GM23338 (cell line): ENCODE data around the gene TRIML1. TPM values are rescaled to one million over a fixed set of nuclear protein-coding genes. Genes with fewer than 3 reads are reported as not detected.
A peak's percentile ranks its signal among the peaks of the same experiment; 100 is the strongest.

Source experiments
- ATAC-seq: fragments of 200-7000 bp; cut with Tn5 transposase; 3 replicates; pipeline ENCODE4 v1.9.1; 2020
- DNase-seq: peaks from one replicate; pipeline ENCODE4 v3.0.0-alpha.2; 2015; ENCODE audit warnings: low spot score
- H2AFZ ChIP-seq: fragments of 200-600 bp; sonication (generic); 2 replicates; pipeline ENCODE4 v1.8.0; 2016; ENCODE audit warnings: antibody characterized with exemption, mild to moderate bottlenecking, moderate library complexity
- H3F3A ChIP-seq: fragments of 200-600 bp; sonication (generic); replicated peaks from 2 replicates; pipeline ENCODE4 v1.8.0; 2017; ENCODE audit warnings: antibody characterized with exemption, mixed run types, low read depth
- H3K27ac ChIP-seq: fragments of 200-600 bp; sonication (generic); 2 replicates; pipeline ENCODE4 v1.6.1; 2016; ENCODE audit warnings: low read depth
- H3K27me3 ChIP-seq: fragments of 200-600 bp; sonication (generic); 2 replicates; pipeline ENCODE4 v1.8.0; 2016; ENCODE audit warnings: mild to moderate bottlenecking, mixed run types, moderate library complexity; ENCODE audit not compliant: insufficient read depth
- H3K36me3 ChIP-seq: fragments of 200-600 bp; sonication (generic); 2 replicates; pipeline ENCODE4 v1.8.0; 2016; ENCODE audit warnings: mild to moderate bottlenecking; ENCODE audit not compliant: insufficient read depth
- H3K4me1 ChIP-seq: fragments of 200-600 bp; sonication (generic); 2 replicates; pipeline ENCODE4 v1.8.0; 2016; ENCODE audit warnings: mild to moderate bottlenecking, moderate library complexity; ENCODE audit not compliant: insufficient read depth
- H3K4me2 ChIP-seq: fragments of 200-600 bp; sonication (generic); 2 replicates; pipeline ENCODE4 v1.7.1; 2017; ENCODE audit warnings: mixed run types
- H3K4me3 ChIP-seq: fragments of 200-600 bp; sonication (generic); 2 replicates; pipeline ENCODE4 v1.6.1; 2016; ENCODE audit warnings: mixed run types
- H3K79me2 ChIP-seq: fragments of 200-600 bp; sonication (generic); replicated peaks from 2 replicates; pipeline ENCODE4 v1.8.0; 2017; ENCODE audit warnings: mild to moderate bottlenecking; ENCODE audit not compliant: insufficient read depth
- H3K9me2 ChIP-seq: fragments of 200-600 bp; sonication (generic); 2 replicates; pipeline ENCODE4 v1.8.0; 2017; ENCODE audit not compliant: insufficient read depth
- H4K20me1 ChIP-seq: fragments of 200-600 bp; sonication (generic); replicated peaks from 2 replicates; pipeline ENCODE4 v1.8.0; 2017; ENCODE audit warnings: mild to moderate bottlenecking; ENCODE audit not compliant: insufficient read depth
- H3K27ac Mint-ChIP-seq: 2 replicates; pipeline ENCODE4 v1.8.0; 2020; ENCODE audit warnings: inconsistent platforms, mild to moderate bottlenecking, moderate library complexity, mixed read lengths
- H3K27me3 Mint-ChIP-seq: 3 replicates; pipeline ENCODE4 v1.8.0; 2022; ENCODE audit warnings: low read depth, mild to moderate bottlenecking, moderate library complexity, mixed read lengths, inconsistent platforms; ENCODE audit not compliant: insufficient read depth, poor library complexity
- H3K36me3 Mint-ChIP-seq: 3 replicates; pipeline ENCODE4 v1.8.0; 2021; ENCODE audit warnings: low read depth, mild to moderate bottlenecking, inconsistent platforms, moderate library complexity, mixed read lengths
- H3K4me1 Mint-ChIP-seq: 3 replicates; pipeline ENCODE4 v1.8.0; 2020; ENCODE audit warnings: mild to moderate bottlenecking, inconsistent platforms, mixed read lengths
- H3K4me3 Mint-ChIP-seq: 3 replicates; pipeline ENCODE4 v1.8.0; 2021; ENCODE audit warnings: moderate library complexity, mild to moderate bottlenecking, inconsistent platforms, mixed read lengths
- H3K9me3 Mint-ChIP-seq: 3 replicates; pipeline ENCODE4 v1.8.0; 2020; ENCODE audit warnings: moderate library complexity, mild to moderate bottlenecking, inconsistent platforms, mixed read lengths
- CREB1 ChIP-seq: fragments of 250-450 bp; sonication (Bioruptor Pico); IDR thresholded peaks from 2 replicates; pipeline ENCODE4 v1.5.0; 2020; ENCODE audit warnings: low read depth, mild to moderate bottlenecking, moderate library complexity
- EZH2 ChIP-seq: fragments of 200-600 bp; sonication (generic); IDR thresholded peaks from one replicate; pipeline ENCODE4 v1.8.0; 2017; ENCODE audit warnings: antibody characterized with exemption, mild to moderate bottlenecking, low read depth; ENCODE audit not compliant: unreplicated experiment
- EZH2phosphoT487 ChIP-seq: fragments of 200-600 bp; sonication (generic); IDR thresholded peaks from one replicate; pipeline ENCODE4 v1.8.1; 2018; ENCODE audit warnings: antibody characterized with exemption; ENCODE audit not compliant: unreplicated experiment
- JUNB ChIP-seq: IDR thresholded peaks from one replicate; pipeline ENCODE4 v1.6.1; 2016; ENCODE audit warnings: antibody characterized with exemption; ENCODE audit not compliant: unreplicated experiment
- NANOG ChIP-seq: IDR thresholded peaks from 2 replicates; pipeline ENCODE4 v1.6.1; 2016; ENCODE audit warnings: antibody characterized with exemption, borderline replicate concordance
- POLR2AphosphoS5 ChIP-seq: IDR thresholded peaks from 2 replicates; pipeline ENCODE4 v1.6.1; 2016; ENCODE audit warnings: antibody characterized with exemption, low read depth
- STAT1 ChIP-seq: IDR thresholded peaks from one replicate; pipeline ENCODE4 v1.6.1; 2016; ENCODE audit warnings: antibody characterized with exemption; ENCODE audit not compliant: unreplicated experiment
- ZNF114 ChIP-seq: fragments of 250-450 bp; sonication (Bioruptor Pico); IDR thresholded peaks from 2 replicates; pipeline ENCODE4 v1.5.0; 2020; ENCODE audit warnings: mild to moderate bottlenecking, moderate library complexity
- ZNF331 ChIP-seq: fragments of 250-450 bp; sonication (Bioruptor Pico); IDR thresholded peaks from 2 replicates; pipeline ENCODE4 v1.5.0; 2020; ENCODE audit warnings: low read depth, mild to moderate bottlenecking, moderate library complexity
- polyA plus RNA-seq: library from polyadenylated mRNA; unstranded; fragments of >200 nt; fragmentation: Nextera tagmentation; extraction: Ambion mirVana; gene quantifications from 2 replicates; pipeline ENCODE4 v1.2.1, GENCODE V29; 2016
- total RNA-seq: library from RNA; depleted of rRNA; stranded (reverse); fragments of >200 nt; shearing (Covaris generic); gene quantifications from 2 replicates; pipeline ENCODE4 v1.2.3, GENCODE V29; 2014
- TF ChIP-seq, protein P1 (sequence below): fragments of 250-450 bp; sonication (Bioruptor Pico); IDR thresholded peaks from 2 replicates; pipeline ENCODE4 v1.5.0; 2020; ENCODE audit warnings: mild to moderate bottlenecking, moderate library complexity
- TF ChIP-seq, protein P2 (sequence below), 2 experiments: fragments of 200-600 bp in 1 of 2; sonication (generic) in 1 of 2; conservative IDR thresholded peaks; 2 replicates each; pipeline versions ENCODE4 v1.5.1 to v1.6.1; 2016 to 2017; ENCODE audit warnings: antibody characterized with exemption in 2 of 2, low read depth in 2 of 2, mild to moderate bottlenecking in 2 of 2, moderate library complexity in 1 of 2
- TF ChIP-seq, protein P3 (sequence below): IDR thresholded peaks from one replicate; pipeline ENCODE4 v1.6.1; 2018; ENCODE audit warnings: antibody characterized with exemption; ENCODE audit not compliant: unreplicated experiment
- TF ChIP-seq, protein P4 (sequence below): IDR thresholded peaks from 2 replicates; pipeline ENCODE4 v1.6.1; 2016; ENCODE audit warnings: antibody characterized with exemption

Gene TRIML1
- total and polyA plus RNA-seq, 2 experiments from 2014 or later, result not detected

DNA sequence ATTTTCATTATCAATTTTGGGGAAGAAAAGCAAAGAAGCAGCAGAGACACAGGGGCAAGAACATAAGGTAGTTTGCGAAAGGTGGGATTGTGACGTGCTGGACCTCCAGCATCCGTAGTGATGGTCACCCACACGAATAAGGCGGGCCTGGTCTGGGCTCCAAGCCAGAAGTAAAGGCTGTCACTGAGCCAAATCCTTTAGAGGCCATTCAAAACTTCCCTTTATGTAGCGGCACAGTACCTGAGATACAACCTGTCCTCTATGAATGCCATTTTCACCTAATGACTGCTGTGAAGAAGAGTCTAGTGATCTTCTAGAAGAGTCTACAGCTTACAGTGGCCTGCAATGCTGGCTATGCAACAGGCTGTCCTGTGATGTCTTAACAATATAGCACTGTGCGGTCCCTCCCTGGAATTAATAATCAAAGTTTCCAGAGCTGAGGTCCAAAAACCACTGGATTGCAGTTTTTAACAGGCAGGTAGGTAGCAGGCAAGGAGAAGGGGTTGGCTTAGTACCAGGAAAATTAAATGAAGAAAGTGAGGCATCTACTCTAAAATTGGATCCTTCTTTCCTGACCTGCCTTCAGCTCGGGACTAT is 56.2 kb downstream of the TRIML1 start:
- H3K36me3 Mint-ChIP-seq, result peaks cover 13% of the 10 kb centered on the region
- H3K27ac Mint-ChIP-seq, result no peak overlapping the region
- H3K27me3 ChIP-seq, result no peaks in the 10 kb centered on the region
- no peak overlapping the region for H3K4me2 ChIP-seq
- H2AFZ ChIP-seq, result peak overlapping the region; percentile 81; the same call in 1 of the 2 replicates
- H3K9me3 Mint-ChIP-seq, result peaks cover 18% of the 10 kb centered on the region
- H3K4me3 Mint-ChIP-seq, result no peak overlapping the region
- H3K4me1 ChIP-seq, result peaks cover 26% of the 10 kb centered on the region
- H3K9me2 ChIP-seq, result 0 out of 2 replicates have a peak, but pooled peaks cover 3% of the 10 kb centered on the region
- no peak for ATAC-seq
- H3F3A ChIP-seq, result no peaks in the 10 kb centered on the region
- no peaks in the 10 kb centered on the region for H4K20me1 ChIP-seq
- DNase-seq, result no peak
- H3K36me3 ChIP-seq, result no peaks in the 10 kb centered on the region
- peaks cover 3% of the 10 kb centered on the region for H3K27me3 Mint-ChIP-seq
- TF ChIP-seq EZH2, result no peak
- TF ChIP-seq STAT1, result no peak
- no peak for TF ChIP-seq POLR2AphosphoS5
- TF ChIP-seq, protein P1, sequence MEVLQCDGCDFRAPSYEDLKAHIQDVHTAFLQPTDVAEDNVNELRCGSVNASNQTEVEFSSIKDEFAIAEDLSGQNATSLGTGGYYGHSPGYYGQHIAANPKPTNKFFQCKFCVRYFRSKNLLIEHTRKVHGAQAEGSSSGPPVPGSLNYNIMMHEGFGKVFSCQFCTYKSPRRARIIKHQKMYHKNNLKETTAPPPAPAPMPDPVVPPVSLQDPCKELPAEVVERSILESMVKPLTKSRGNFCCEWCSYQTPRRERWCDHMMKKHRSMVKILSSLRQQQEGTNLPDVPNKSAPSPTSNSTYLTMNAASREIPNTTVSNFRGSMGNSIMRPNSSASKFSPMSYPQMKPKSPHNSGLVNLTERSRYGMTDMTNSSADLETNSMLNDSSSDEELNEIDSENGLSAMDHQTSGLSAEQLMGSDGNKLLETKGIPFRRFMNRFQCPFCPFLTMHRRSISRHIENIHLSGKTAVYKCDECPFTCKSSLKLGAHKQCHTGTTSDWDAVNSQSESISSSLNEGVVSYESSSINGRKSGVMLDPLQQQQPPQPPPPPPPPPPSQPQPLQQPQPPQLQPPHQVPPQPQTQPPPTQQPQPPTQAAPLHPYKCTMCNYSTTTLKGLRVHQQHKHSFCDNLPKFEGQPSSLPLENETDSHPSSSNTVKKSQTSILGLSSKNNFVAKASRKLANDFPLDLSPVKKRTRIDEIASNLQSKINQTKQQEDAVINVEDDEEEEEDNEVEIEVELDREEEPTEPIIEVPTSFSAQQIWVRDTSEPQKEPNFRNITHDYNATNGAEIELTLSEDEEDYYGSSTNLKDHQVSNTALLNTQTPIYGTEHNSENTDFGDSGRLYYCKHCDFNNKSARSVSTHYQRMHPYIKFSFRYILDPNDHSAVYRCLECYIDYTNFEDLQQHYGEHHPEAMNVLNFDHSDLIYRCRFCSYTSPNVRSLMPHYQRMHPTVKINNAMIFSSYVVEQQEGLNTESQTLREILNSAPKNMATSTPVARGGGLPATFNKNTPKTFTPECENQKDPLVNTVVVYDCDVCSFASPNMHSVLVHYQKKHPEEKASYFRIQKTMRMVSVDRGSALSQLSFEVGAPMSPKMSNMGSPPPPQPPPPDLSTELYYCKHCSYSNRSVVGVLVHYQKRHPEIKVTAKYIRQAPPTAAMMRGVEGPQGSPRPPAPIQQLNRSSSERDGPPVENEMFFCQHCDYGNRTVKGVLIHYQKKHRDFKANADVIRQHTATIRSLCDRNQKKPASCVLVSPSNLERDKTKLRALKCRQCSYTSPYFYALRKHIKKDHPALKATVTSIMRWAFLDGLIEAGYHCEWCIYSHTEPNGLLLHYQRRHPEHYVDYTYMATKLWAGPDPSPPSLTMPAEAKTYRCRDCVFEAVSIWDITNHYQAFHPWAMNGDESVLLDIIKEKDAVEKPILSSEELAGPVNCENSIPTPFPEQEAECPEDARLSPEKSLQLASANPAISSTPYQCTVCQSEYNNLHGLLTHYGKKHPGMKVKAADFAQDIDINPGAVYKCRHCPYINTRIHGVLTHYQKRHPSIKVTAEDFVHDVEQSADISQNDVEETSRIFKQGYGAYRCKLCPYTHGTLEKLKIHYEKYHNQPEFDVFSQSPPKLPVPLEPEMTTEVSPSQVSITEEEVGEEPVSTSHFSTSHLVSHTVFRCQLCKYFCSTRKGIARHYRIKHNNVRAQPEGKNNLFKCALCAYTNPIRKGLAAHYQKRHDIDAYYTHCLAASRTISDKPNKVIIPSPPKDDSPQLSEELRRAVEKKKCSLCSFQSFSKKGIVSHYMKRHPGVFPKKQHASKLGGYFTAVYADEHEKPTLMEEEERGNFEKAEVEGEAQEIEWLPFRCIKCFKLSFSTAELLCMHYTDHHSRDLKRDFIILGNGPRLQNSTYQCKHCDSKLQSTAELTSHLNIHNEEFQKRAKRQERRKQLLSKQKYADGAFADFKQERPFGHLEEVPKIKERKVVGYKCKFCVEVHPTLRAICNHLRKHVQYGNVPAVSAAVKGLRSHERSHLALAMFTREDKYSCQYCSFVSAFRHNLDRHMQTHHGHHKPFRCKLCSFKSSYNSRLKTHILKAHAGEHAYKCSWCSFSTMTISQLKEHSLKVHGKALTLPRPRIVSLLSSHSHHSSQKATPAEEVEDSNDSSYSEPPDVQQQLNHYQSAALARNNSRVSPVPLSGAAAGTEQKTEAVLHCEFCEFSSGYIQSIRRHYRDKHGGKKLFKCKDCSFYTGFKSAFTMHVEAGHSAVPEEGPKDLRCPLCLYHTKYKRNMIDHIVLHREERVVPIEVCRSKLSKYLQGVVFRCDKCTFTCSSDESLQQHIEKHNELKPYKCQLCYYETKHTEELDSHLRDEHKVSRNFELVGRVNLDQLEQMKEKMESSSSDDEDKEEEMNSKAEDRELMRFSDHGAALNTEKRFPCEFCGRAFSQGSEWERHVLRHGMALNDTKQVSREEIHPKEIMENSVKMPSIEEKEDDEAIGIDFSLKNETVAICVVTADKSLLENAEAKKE (CRISPR knock-in tag), result no peak
- no peak for TF ChIP-seq CREB1
- TF ChIP-seq ZNF114 (CRISPR knock-in tag), result no peak
- TF ChIP-seq, protein P2, sequence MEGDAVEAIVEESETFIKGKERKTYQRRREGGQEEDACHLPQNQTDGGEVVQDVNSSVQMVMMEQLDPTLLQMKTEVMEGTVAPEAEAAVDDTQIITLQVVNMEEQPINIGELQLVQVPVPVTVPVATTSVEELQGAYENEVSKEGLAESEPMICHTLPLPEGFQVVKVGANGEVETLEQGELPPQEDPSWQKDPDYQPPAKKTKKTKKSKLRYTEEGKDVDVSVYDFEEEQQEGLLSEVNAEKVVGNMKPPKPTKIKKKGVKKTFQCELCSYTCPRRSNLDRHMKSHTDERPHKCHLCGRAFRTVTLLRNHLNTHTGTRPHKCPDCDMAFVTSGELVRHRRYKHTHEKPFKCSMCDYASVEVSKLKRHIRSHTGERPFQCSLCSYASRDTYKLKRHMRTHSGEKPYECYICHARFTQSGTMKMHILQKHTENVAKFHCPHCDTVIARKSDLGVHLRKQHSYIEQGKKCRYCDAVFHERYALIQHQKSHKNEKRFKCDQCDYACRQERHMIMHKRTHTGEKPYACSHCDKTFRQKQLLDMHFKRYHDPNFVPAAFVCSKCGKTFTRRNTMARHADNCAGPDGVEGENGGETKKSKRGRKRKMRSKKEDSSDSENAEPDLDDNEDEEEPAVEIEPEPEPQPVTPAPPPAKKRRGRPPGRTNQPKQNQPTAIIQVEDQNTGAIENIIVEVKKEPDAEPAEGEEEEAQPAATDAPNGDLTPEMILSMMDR (conservative IDR thresholded peaks at IDR 0.05; ENCODE audit: low read depth in 2 of 2), result no peak
- no peak for TF ChIP-seq JUNB
- TF ChIP-seq ZNF331 (CRISPR knock-in tag), result no peak
- TF ChIP-seq, protein P3, sequence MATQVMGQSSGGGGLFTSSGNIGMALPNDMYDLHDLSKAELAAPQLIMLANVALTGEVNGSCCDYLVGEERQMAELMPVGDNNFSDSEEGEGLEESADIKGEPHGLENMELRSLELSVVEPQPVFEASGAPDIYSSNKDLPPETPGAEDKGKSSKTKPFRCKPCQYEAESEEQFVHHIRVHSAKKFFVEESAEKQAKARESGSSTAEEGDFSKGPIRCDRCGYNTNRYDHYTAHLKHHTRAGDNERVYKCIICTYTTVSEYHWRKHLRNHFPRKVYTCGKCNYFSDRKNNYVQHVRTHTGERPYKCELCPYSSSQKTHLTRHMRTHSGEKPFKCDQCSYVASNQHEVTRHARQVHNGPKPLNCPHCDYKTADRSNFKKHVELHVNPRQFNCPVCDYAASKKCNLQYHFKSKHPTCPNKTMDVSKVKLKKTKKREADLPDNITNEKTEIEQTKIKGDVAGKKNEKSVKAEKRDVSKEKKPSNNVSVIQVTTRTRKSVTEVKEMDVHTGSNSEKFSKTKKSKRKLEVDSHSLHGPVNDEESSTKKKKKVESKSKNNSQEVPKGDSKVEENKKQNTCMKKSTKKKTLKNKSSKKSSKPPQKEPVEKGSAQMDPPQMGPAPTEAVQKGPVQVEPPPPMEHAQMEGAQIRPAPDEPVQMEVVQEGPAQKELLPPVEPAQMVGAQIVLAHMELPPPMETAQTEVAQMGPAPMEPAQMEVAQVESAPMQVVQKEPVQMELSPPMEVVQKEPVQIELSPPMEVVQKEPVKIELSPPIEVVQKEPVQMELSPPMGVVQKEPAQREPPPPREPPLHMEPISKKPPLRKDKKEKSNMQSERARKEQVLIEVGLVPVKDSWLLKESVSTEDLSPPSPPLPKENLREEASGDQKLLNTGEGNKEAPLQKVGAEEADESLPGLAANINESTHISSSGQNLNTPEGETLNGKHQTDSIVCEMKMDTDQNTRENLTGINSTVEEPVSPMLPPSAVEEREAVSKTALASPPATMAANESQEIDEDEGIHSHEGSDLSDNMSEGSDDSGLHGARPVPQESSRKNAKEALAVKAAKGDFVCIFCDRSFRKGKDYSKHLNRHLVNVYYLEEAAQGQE, result no peak
- no peak for TF ChIP-seq EZH2phosphoT487
- TF ChIP-seq, protein P4, sequence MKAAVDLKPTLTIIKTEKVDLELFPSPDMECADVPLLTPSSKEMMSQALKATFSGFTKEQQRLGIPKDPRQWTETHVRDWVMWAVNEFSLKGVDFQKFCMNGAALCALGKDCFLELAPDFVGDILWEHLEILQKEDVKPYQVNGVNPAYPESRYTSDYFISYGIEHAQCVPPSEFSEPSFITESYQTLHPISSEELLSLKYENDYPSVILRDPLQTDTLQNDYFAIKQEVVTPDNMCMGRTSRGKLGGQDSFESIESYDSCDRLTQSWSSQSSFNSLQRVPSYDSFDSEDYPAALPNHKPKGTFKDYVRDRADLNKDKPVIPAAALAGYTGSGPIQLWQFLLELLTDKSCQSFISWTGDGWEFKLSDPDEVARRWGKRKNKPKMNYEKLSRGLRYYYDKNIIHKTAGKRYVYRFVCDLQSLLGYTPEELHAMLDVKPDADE, result no peak
- TF ChIP-seq NANOG, result no peak
- H3K79me2 ChIP-seq, result no peaks in the 10 kb centered on the region
- H3K4me1 Mint-ChIP-seq, result peaks cover 19% of the 10 kb centered on the region
- no peak overlapping the region for H3K27ac ChIP-seq
- no peak overlapping the region for H3K4me3 ChIP-seq
